Measurements from ENCODE around the gene PCDH17. TPM values are rescaled to one million over a fixed set of nuclear protein-coding genes. Genes with fewer than 3 reads are reported as not detected.
A peak's percentile ranks its signal among the peaks of the same experiment; 100 is the strongest.

Gene PCDH17
- total and polyA plus RNA-seq, 5 experiments from 2014 or later, result not detected

GRCh38 chr13:57629821-57630235, 1.7 kb upstream of the PCDH17 start:
- Mint-ChIP-seq H3K36me3 (peaks cover 2 to 18% (median 13%) of the 10 kb centered on the region in 3 donors), H3K4me1 (peaks cover 15 to 50% (median 41%) of the 10 kb centered on the region in 4 donors), H3K27me3 (peaks cover 12 to 72% (median 61%) of the 10 kb centered on the region in 5 donors), H3K27ac (peak overlapping the region in 3 of 10 donors; percentile 28 to 74 (median 50)), H3K4me3 (peak overlapping the region; percentile 64 to 88 (median 83)), H3K9me3 (peaks cover 0 to 21% (median 2%) of the 10 kb centered on the region in 9 donors)
- POLR2A ChIA-PET, result no interaction called here
- ATAC-seq (peak; percentile 42 to 52), DNase-seq (peak in 4 of 10 donors; percentile 8 to 41 (median 16))

GRCh38 chr13:57630661-57631595, 616 bp upstream of the PCDH17 start:
- H3K36me3 Mint-ChIP-seq, result peaks cover 2 to 18% (median 13%) of the 10 kb centered on the region in 3 donors
- peaks cover 15 to 50% (median 41%) of the 10 kb centered on the region in 4 donors for H3K4me1 Mint-ChIP-seq
- H3K9me3 Mint-ChIP-seq, result peaks cover 0 to 21% (median 2%) of the 10 kb centered on the region in 9 donors
- peak overlapping the region; percentile 69 to 88 (median 86) for H3K4me3 Mint-ChIP-seq
- ATAC-seq, result peak in 1 of 2 donors; percentile 6
- peaks cover 13 to 73% (median 62%) of the 10 kb centered on the region in 5 donors for H3K27me3 Mint-ChIP-seq
- peak overlapping the region in 5 of 10 donors; percentile 40 to 88 (median 57) for H3K27ac Mint-ChIP-seq
- peak in 2 of 10 donors; percentile 4 to 44 for DNase-seq
- POLR2A ChIA-PET, result no interaction called here

- DNase-seq (no peak), ATAC-seq (peak in 1 of 2 donors; percentile 11)
- Mint-ChIP-seq H3K27me3 (peaks cover 15 to 73% (median 60%) of the 10 kb centered on the region in 5 donors), H3K36me3 (peaks cover 2 to 18% (median 13%) of the 10 kb centered on the region in 3 donors), H3K9me3 (peaks cover 0 to 21% (median 2%) of the 10 kb centered on the region in 9 donors), H3K4me1 (peaks cover 15 to 50% (median 41%) of the 10 kb centered on the region in 4 donors), H3K27ac (peak overlapping the region in 2 of 10 donors; percentile 24 to 75), H3K4me3 (peak overlapping the region; percentile 69 to 88 (median 86))
- POLR2A ChIA-PET, result no interaction called here
Measured at GRCh38 chr13:57632276-57633140, 964 bp downstream of the PCDH17 start.

- Mint-ChIP-seq H3K4me1 (peaks cover 15 to 50% (median 39%) of the 10 kb centered on the region in 4 donors), H3K36me3 (peaks cover 2 to 14% (median 13%) of the 10 kb centered on the region in 3 donors), H3K27ac (no peak overlapping the region), H3K4me3 (peak overlapping the region in 7 of 10 donors; percentile 11 to 88 (median 85)), H3K27me3 (peaks cover 12 to 66% (median 52%) of the 10 kb centered on the region in 5 donors), H3K9me3 (peaks cover 0 to 22% (median 3%) of the 10 kb centered on the region in 9 donors)
- ATAC-seq, result no peak
- no peak for DNase-seq
- POLR2A ChIA-PET, result no interaction called here
Measured at GRCh38 chr13:57633141-57633949, 1.8 kb downstream of the PCDH17 start.

- Mint-ChIP-seq H3K36me3 (peaks cover 2 to 13% (median 6%) of the 10 kb centered on the region in 3 donors), H3K4me1 (peaks cover 12 to 42% (median 31%) of the 10 kb centered on the region in 4 donors), H3K4me3 (peak overlapping the region in 7 of 10 donors; percentile 9 to 70 (median 49)), H3K27ac (no peak overlapping the region), H3K27me3 (peaks cover 12 to 58% (median 44%) of the 10 kb centered on the region in 5 donors), H3K9me3 (peaks cover 0 to 19% (median 3%) of the 10 kb centered on the region in 9 donors)
- POLR2A ChIA-PET, result no interaction called here
- no peak for ATAC-seq
- no peak for DNase-seq
Measured at GRCh38 chr13:57633950-57634838, 2.6 kb downstream of the PCDH17 start.

GRCh38 chr13:57634839-57635165, 3.3 kb downstream of the PCDH17 start:
- DNase-seq, result no peak
- peaks cover 0 to 19% (median 4%) of the 10 kb centered on the region in 9 donors for H3K9me3 Mint-ChIP-seq
- POLR2A ChIA-PET, result no interaction called here
- no peak for ATAC-seq
- H3K27me3 Mint-ChIP-seq, result peaks cover 12 to 54% (median 38%) of the 10 kb centered on the region in 5 donors
- no peak overlapping the region for H3K27ac Mint-ChIP-seq
- no peak overlapping the region for H3K4me3 Mint-ChIP-seq
- H3K36me3 Mint-ChIP-seq, result peaks cover 0 to 13% (median 2%) of the 10 kb centered on the region in 3 donors
- peaks cover 9 to 37% (median 25%) of the 10 kb centered on the region in 4 donors for H3K4me1 Mint-ChIP-seq

GRCh38 chr13:57635541-57636085, 4.1 kb downstream of the PCDH17 start:
- peaks cover 0 to 13% (median 2%) of the 10 kb centered on the region in 3 donors for H3K36me3 Mint-ChIP-seq
- H3K27ac Mint-ChIP-seq, result no peak overlapping the region
- peaks cover 0 to 19% (median 2%) of the 10 kb centered on the region in 9 donors for H3K9me3 Mint-ChIP-seq
- no peak overlapping the region for H3K4me3 Mint-ChIP-seq
- peaks cover 12 to 47% (median 33%) of the 10 kb centered on the region in 5 donors for H3K27me3 Mint-ChIP-seq
- peaks cover 5 to 30% (median 18%) of the 10 kb centered on the region in 4 donors for H3K4me1 Mint-ChIP-seq
- DNase-seq (no peak), ATAC-seq (no peak)
- POLR2A ChIA-PET, result no interaction called here

- no peak for ATAC-seq
Measured at GRCh38 chr13:57636816-57637215, 5.3 kb downstream of the PCDH17 start.

GRCh38 chr13:57637515-57637914, 6.0 kb downstream of the PCDH17 start:
- Mint-ChIP-seq H3K4me3 (no peak overlapping the region), H3K4me1 (peaks cover 0 to 11% (median under 1%) of the 10 kb centered on the region in 4 donors), H3K36me3 (peaks cover 0 to 2% (median 0%) of the 10 kb centered on the region in 3 donors), H3K27me3 (peaks cover 6 to 30% (median 18%) of the 10 kb centered on the region in 5 donors), H3K27ac (no peak overlapping the region), H3K9me3 (peaks cover 0 to 12% (median 0%) of the 10 kb centered on the region in 9 donors)
- ATAC-seq (no peak), DNase-seq (no peak)
- POLR2A ChIA-PET, result no interaction called here

More at GRCh38 chr13:57636816-57637215, 5.3 kb downstream of the PCDH17 start:
- Mint-ChIP-seq H3K27me3 (peaks cover 7 to 37% (median 22%) of the 10 kb centered on the region in 5 donors), H3K9me3 (peaks cover 0 to 12% (median 0%) of the 10 kb centered on the region in 9 donors), H3K4me3 (no peak overlapping the region), H3K4me1 (peaks cover 0 to 18% (median 6%) of the 10 kb centered on the region in 4 donors), H3K36me3 (peaks cover 0 to 9% (median 0%) of the 10 kb centered on the region in 3 donors), H3K27ac (no peak overlapping the region)
- DNase-seq, result no peak
- POLR2A ChIA-PET, result no interaction called here

- DNase-seq (no peak), ATAC-seq (no peak)
- H3K27ac Mint-ChIP-seq, result no peak overlapping the region
- POLR2A ChIA-PET, result no interaction called here
- H3K27me3 Mint-ChIP-seq, result peaks cover 6 to 22% (median 11%) of the 10 kb centered on the region in 5 donors
- H3K4me3 Mint-ChIP-seq, result no peak overlapping the region
- H3K36me3 Mint-ChIP-seq, result no peaks in the 10 kb centered on the region
- peaks cover 0 to 6% (median 0%) of the 10 kb centered on the region in 4 donors for H3K4me1 Mint-ChIP-seq
- H3K9me3 Mint-ChIP-seq, result peaks cover 0 to 8% (median 0%) of the 10 kb centered on the region in 9 donors
Measured at GRCh38 chr13:57638186-57638890, 6.8 kb downstream of the PCDH17 start.
